ENCODE data around the gene GLCE. TPM values are rescaled to one million over a fixed set of nuclear protein-coding genes. Genes with fewer than 3 reads are reported as not detected.

The GLCE gene
- total and polyA plus RNA-seq, 10 of the 15 experiments (the other 5 are each of a cell fraction or from before 2014, with no cell fraction given) = 2.1 to 11.9 (median 2.9) TPM

DNA sequence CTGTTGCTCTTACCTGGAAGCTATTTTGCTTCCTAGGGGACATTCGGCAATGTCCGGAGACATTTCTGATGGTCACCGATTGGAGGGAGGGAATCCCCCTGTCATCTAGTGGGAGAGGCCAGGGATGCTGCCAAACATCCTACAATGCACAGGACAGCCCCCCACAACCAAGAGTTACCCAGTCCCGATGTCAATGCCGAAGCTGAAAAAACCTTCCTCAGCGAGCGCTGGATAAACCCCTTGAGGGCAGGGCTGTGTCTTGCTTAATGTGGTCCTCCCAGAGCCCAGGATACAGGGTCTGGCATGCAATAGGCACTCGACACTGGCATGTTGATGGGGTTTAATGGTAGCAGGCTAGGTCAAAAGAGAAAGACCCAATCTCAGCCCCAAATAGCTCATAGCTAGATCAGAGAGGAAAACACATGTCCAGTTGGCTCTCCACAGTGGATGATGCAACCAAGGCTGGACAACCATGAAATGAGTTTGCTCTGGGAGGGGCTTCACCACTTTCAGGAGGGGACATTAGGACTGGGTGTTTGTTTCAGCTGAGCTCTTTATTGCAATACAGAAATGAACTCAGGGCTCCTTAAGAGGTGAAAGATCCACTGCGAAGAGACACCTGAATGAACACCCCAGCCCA is 121.8 kb downstream of the GLCE start:
- intact Hi-C loops (cut with micrococcal nuclease; ENCODE audit: unreplicated experiment) = no loop called here
- 49% methylated on average over 9 of the region's 9 CpGs for WGBS (ENCODE audit: insufficient coverage, insufficient replicate concordance, low lambda C conversion rate, missing lambda C conversion rate)
- no TSS peak for BruUV-seq (replicated peaks)
- no peaks in the 10 kb centered on the region for H3K4me1 ChIP-seq (ENCODE audit: control insufficient read depth, insufficient read depth, low read length)
- H3K27me3 ChIP-seq (replicated peaks in 1 of 2; ENCODE audit: control insufficient read depth in 2 of 2, insufficient read depth in 2 of 2, low read length in 1 of 2) = no peaks in the 10 kb centered on the region; a peak in 1 of 4 replicates
- POLR2A ChIA-PET = no interaction called here
- no peak for DNase-seq (ENCODE audit: low read depth, low spot score)
- H4K20me1 ChIP-seq (ENCODE audit: control insufficient read depth, insufficient read depth) = no peaks in the 10 kb centered on the region
- SMC1A ChIA-PET (ENCODE audit: uncharacterized antibody, unreplicated experiment) = no interaction called here
- RAD21 ChIA-PET (ENCODE audit: unreplicated experiment) = no interaction called here
- TF ChIP-seq, protein P1, sequence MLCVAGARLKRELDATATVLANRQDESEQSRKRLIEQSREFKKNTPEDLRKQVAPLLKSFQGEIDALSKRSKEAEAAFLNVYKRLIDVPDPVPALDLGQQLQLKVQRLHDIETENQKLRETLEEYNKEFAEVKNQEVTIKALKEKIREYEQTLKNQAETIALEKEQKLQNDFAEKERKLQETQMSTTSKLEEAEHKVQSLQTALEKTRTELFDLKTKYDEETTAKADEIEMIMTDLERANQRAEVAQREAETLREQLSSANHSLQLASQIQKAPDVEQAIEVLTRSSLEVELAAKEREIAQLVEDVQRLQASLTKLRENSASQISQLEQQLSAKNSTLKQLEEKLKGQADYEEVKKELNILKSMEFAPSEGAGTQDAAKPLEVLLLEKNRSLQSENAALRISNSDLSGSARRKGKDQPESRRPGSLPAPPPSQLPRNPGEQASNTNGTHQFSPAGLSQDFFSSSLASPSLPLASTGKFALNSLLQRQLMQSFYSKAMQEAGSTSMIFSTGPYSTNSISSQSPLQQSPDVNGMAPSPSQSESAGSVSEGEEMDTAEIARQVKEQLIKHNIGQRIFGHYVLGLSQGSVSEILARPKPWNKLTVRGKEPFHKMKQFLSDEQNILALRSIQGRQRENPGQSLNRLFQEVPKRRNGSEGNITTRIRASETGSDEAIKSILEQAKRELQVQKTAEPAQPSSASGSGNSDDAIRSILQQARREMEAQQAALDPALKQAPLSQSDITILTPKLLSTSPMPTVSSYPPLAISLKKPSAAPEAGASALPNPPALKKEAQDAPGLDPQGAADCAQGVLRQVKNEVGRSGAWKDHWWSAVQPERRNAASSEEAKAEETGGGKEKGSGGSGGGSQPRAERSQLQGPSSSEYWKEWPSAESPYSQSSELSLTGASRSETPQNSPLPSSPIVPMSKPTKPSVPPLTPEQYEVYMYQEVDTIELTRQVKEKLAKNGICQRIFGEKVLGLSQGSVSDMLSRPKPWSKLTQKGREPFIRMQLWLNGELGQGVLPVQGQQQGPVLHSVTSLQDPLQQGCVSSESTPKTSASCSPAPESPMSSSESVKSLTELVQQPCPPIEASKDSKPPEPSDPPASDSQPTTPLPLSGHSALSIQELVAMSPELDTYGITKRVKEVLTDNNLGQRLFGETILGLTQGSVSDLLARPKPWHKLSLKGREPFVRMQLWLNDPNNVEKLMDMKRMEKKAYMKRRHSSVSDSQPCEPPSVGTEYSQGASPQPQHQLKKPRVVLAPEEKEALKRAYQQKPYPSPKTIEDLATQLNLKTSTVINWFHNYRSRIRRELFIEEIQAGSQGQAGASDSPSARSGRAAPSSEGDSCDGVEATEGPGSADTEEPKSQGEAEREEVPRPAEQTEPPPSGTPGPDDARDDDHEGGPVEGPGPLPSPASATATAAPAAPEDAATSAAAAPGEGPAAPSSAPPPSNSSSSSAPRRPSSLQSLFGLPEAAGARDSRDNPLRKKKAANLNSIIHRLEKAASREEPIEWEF (IDR thresholded peaks at IDR 0.05; ENCODE audit: insufficient replicate concordance, low read depth, low read length) = no peak
- TF ChIP-seq ZSCAN29 (IDR thresholded peaks at IDR 0.05) = no peak
- no peak for TF ChIP-seq RFX5 (IDR thresholded peaks at IDR 0.05; ENCODE audit: low read depth, low read length)
- no peak for TF ChIP-seq SIX5 (IDR thresholded peaks at IDR 0.05; ENCODE audit: low read depth, low read length, severe bottlenecking)
- no peak for TF ChIP-seq KLF5 (IDR thresholded peaks at IDR 0.05; ENCODE audit: partially characterized antibody)
- no peak for TF ChIP-seq JUNB (IDR thresholded peaks at IDR 0.05)
- TF ChIP-seq PBX3 (IDR thresholded peaks at IDR 0.05; ENCODE audit: insufficient replicate concordance, low read depth, low read length) = no peak
- TF ChIP-seq, protein P2, sequence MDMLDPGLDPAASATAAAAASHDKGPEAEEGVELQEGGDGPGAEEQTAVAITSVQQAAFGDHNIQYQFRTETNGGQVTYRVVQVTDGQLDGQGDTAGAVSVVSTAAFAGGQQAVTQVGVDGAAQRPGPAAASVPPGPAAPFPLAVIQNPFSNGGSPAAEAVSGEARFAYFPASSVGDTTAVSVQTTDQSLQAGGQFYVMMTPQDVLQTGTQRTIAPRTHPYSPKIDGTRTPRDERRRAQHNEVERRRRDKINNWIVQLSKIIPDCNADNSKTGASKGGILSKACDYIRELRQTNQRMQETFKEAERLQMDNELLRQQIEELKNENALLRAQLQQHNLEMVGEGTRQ (IDR thresholded peaks at IDR 0.05; ENCODE audit: borderline replicate concordance, low read depth, low read length) = no peak
- no peak for TF ChIP-seq HDAC6 (IDR thresholded peaks at IDR 0.05; ENCODE audit: unreplicated experiment)
- no peak for TF ChIP-seq SMARCA5 (IDR thresholded peaks at IDR 0.05)
- no peak for TF ChIP-seq CBFB (IDR thresholded peaks at IDR 0.05; ENCODE audit: low read depth)
- no peak for TF ChIP-seq CHD2 (IDR thresholded peaks at IDR 0.05; ENCODE audit: borderline replicate concordance, low read depth, low read length)
- H3K9ac ChIP-seq (ENCODE audit: control insufficient read depth, insufficient read depth, low read length) = no peak overlapping the region
- H3K4me3 ChIP-seq = no peak overlapping the region
- ATAC-seq = no peak
- H3K79me2 ChIP-seq (ENCODE audit: control insufficient read depth, insufficient read depth, low read length) = no peaks in the 10 kb centered on the region
- CTCF ChIA-PET = no interaction called here
- H3K36me3 ChIP-seq (ENCODE audit: control insufficient read depth in 2 of 2, insufficient read depth in 2 of 2, low read length in 1 of 2) = no peaks in the 10 kb centered on the region
- no peak overlapping the region for H2AFZ ChIP-seq (ENCODE audit: control insufficient read depth, low read depth, low read length)
- no peak overlapping the region for H3K4me2 ChIP-seq (ENCODE audit: control insufficient read depth, insufficient read depth)
- H3K9me3 ChIP-seq (replicated peaks; ENCODE audit: control insufficient read depth, insufficient read depth, low read length) = no peaks in the 10 kb centered on the region
- H3K27ac ChIP-seq (ENCODE audit: control insufficient read depth, insufficient read depth) = no peak overlapping the region
- in situ Hi-C loops (cut with MboI) = no loop called here
- FAIRE-seq = no peak

Measured in GM12878 (cell line).